K562 (cell line): ENCODE results near the gene FBLIM1. TPM values are rescaled to one million over a fixed set of nuclear protein-coding genes. Genes with fewer than 3 reads are reported as not detected.

Experiments used
- GTF2E2 ChIP-seq: fragments of 200-800 bp; sonication (Bioruptor generic); IDR thresholded peaks from 2 replicates; pipeline ENCODE4 v1.6.1; 2016; ENCODE audit warnings: missing genetic modification characterization, missing compliant biosample characterization
- HSF4 ChIP-seq: fragments of 250-450 bp; sonication (Bioruptor Pico); IDR thresholded peaks from 2 replicates; pipeline ENCODE4 v2.1.2; 2022; ENCODE audit warnings: mild to moderate bottlenecking, moderate library complexity, borderline replicate concordance
- KAT7 ChIP-seq: sonication (generic); formaldehyde crosslinking; IDR thresholded peaks from 2 replicates; pipeline ENCODE4 v1.8.0; 2022; ENCODE audit warnings: missing genetic modification reagents, mild to moderate bottlenecking, borderline replicate concordance
- NFATC3 ChIP-seq: fragments of 450-650 bp; IDR thresholded peaks from 2 replicates; pipeline ENCODE4 v1.6.1; 2017; ENCODE audit warnings: mild to moderate bottlenecking
- NFYB ChIP-seq: IDR thresholded peaks from 2 replicates; pipeline ENCODE4 v1.6.1; 2011; ENCODE audit warnings: mild to moderate bottlenecking, moderate library complexity; ENCODE audit not compliant: insufficient read length; ENCODE audit errors: extremely low read depth
- SMC3 ChIP-seq: conservative IDR thresholded peaks from 2 replicates; pipeline ENCODE4 v1.6.1; 2011; ENCODE audit warnings: low read depth, low read length, improper control_type of control experiment; ENCODE audit not compliant: insufficient read depth
- STAT6 ChIP-seq: sonication (generic); formaldehyde crosslinking; IDR thresholded peaks from 2 replicates; pipeline ENCODE4 v1.8.1; 2023; ENCODE audit warnings: mild to moderate bottlenecking, missing genetic modification reagents
- USF2 ChIP-seq: sonication (generic); formaldehyde crosslinking; IDR thresholded peaks from 2 replicates; pipeline ENCODE4 v1.5.0; 2020; ENCODE audit warnings: missing genetic modification reagents
- ZNF184 ChIP-seq: sonication (generic); formaldehyde crosslinking; IDR thresholded peaks from 2 replicates; pipeline ENCODE4 v1.5.0; 2020; ENCODE audit warnings: missing genetic modification reagents
- polyA plus RNA-seq, 8 experiments: library from polyadenylated mRNA; depleted of rRNA in 4 of 8; stranded (reverse) in 5 of 8; unstranded in 3 of 8; fragments of >200 nt; fragmentation: Nextera tagmentation in 2 of 8; fragmentation: Illumina TruSeq in 1 of 8; extraction: Ambion mirVana in 2 of 8; extraction: Trizol in 1 of 8; gene quantifications; 2 replicates each; pipeline versions ENCODE4 v1.2.1 to v1.2.3, GENCODE V29; 2011 to 2014; ENCODE audit warnings: inconsistent platforms in 1 of 8, missing spikeins in 1 of 8
- total RNA-seq, 7 experiments: library from RNA; depleted of rRNA in 6 of 7; stranded (reverse); fragments of >200 nt in 6 of 7; fragmentation: Illumina TruSeq in 2 of 7; extraction: Trizol in 2 of 7; gene quantifications; 2 replicates each; pipeline versions ENCODE4 v1.2.1 to v1.2.3, GENCODE V29; 2011 to 2021; ENCODE audit warnings: low replicate concordance in 1 of 7
- TF ChIP-seq, protein P1 (sequence below): sonication (generic); formaldehyde crosslinking; IDR thresholded peaks from 2 replicates; pipeline ENCODE4 v1.8.0; 2023; ENCODE audit warnings: mild to moderate bottlenecking, missing genetic modification reagents
- TF ChIP-seq, protein P2 (sequence below): fragments of 450-650 bp; IDR thresholded peaks from one replicate; pipeline ENCODE4 v1.6.1; 2018; ENCODE audit warnings: mild to moderate bottlenecking, moderate library complexity; ENCODE audit not compliant: partially characterized antibody
- TF ChIP-seq, protein P3 (sequence below), 2 experiments: IDR thresholded peaks in 1 of 2; conservative IDR thresholded peaks in 1 of 2; 2 replicates each; pipeline ENCODE4 v1.6.1; 2016; ENCODE audit warnings: low read depth in 2 of 2, mild to moderate bottlenecking in 1 of 2, missing compliant biosample characterization in 1 of 2, missing genetic modification characterization in 1 of 2, moderate library complexity in 1 of 2
- TF ChIP-seq, protein P4 (sequence below): fragments of 450-650 bp; formaldehyde crosslinking; IDR thresholded peaks from 2 replicates; pipeline ENCODE4 v1.4.0; 2020; ENCODE audit warnings: mild to moderate bottlenecking

FBLIM1 gene
- total and polyA plus RNA-seq, 9 of the 15 experiments (the other 6 are each of a cell fraction or from before 2014, with no cell fraction given) = 0.14 to 0.24 TPM; not detected in 7

- TF ChIP-seq, protein P1, sequence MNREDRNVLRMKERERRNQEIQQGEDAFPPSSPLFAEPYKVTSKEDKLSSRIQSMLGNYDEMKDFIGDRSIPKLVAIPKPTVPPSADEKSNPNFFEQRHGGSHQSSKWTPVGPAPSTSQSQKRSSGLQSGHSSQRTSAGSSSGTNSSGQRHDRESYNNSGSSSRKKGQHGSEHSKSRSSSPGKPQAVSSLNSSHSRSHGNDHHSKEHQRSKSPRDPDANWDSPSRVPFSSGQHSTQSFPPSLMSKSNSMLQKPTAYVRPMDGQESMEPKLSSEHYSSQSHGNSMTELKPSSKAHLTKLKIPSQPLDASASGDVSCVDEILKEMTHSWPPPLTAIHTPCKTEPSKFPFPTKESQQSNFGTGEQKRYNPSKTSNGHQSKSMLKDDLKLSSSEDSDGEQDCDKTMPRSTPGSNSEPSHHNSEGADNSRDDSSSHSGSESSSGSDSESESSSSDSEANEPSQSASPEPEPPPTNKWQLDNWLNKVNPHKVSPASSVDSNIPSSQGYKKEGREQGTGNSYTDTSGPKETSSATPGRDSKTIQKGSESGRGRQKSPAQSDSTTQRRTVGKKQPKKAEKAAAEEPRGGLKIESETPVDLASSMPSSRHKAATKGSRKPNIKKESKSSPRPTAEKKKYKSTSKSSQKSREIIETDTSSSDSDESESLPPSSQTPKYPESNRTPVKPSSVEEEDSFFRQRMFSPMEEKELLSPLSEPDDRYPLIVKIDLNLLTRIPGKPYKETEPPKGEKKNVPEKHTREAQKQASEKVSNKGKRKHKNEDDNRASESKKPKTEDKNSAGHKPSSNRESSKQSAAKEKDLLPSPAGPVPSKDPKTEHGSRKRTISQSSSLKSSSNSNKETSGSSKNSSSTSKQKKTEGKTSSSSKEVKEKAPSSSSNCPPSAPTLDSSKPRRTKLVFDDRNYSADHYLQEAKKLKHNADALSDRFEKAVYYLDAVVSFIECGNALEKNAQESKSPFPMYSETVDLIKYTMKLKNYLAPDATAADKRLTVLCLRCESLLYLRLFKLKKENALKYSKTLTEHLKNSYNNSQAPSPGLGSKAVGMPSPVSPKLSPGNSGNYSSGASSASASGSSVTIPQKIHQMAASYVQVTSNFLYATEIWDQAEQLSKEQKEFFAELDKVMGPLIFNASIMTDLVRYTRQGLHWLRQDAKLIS (CRISPR knock-in tag) = no peak
- TF ChIP-seq, protein P2, sequence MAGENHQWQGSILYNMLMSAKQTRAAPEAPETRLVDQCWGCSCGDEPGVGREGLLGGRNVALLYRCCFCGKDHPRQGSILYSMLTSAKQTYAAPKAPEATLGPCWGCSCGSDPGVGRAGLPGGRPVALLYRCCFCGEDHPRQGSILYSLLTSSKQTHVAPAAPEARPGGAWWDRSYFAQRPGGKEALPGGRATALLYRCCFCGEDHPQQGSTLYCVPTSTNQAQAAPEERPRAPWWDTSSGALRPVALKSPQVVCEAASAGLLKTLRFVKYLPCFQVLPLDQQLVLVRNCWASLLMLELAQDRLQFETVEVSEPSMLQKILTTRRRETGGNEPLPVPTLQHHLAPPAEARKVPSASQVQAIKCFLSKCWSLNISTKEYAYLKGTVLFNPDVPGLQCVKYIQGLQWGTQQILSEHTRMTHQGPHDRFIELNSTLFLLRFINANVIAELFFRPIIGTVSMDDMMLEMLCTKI = no peak
- no peak for TF ChIP-seq ZNF184 (CRISPR knock-in tag)
- TF ChIP-seq, protein P3, sequence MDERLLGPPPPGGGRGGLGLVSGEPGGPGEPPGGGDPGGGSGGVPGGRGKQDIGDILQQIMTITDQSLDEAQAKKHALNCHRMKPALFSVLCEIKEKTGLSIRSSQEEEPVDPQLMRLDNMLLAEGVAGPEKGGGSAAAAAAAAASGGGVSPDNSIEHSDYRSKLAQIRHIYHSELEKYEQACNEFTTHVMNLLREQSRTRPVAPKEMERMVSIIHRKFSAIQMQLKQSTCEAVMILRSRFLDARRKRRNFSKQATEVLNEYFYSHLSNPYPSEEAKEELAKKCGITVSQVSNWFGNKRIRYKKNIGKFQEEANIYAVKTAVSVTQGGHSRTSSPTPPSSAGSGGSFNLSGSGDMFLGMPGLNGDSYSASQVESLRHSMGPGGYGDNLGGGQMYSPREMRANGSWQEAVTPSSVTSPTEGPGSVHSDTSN (CRISPR knock-in tag; IDR thresholded peaks at IDR 0.05; ENCODE audit: low read depth) = no peak
- TF ChIP-seq, protein P3 (tag; conservative IDR thresholded peaks at IDR 0.05; ENCODE audit: low read depth) = no peak
- no peak for TF ChIP-seq SMC3
- no peak for TF ChIP-seq STAT6 (CRISPR knock-in tag)
- no peak for TF ChIP-seq NFATC3
- TF ChIP-seq USF2 (CRISPR knock-in tag) = peak; percentile 42
- TF ChIP-seq GTF2E2 (tag) = no peak
- TF ChIP-seq, protein P4, sequence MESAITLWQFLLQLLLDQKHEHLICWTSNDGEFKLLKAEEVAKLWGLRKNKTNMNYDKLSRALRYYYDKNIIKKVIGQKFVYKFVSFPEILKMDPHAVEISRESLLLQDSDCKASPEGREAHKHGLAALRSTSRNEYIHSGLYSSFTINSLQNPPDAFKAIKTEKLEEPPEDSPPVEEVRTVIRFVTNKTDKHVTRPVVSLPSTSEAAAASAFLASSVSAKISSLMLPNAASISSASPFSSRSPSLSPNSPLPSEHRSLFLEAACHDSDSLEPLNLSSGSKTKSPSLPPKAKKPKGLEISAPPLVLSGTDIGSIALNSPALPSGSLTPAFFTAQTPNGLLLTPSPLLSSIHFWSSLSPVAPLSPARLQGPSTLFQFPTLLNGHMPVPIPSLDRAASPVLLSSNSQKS (CRISPR knock-in tag) = no peak
- peak; percentile 34 for TF ChIP-seq NFYB
- no peak for TF ChIP-seq HSF4 (CRISPR knock-in tag)
- TF ChIP-seq KAT7 (CRISPR knock-in tag) = no peak
Measured at GRCh38 chr1:15777909-15778707, 19.5 kb downstream of the FBLIM1 start (continued).
